ENCODE data around the gene GZMH. TPM values are rescaled to one million over a fixed set of nuclear protein-coding genes. Genes with fewer than 3 reads are reported as not detected.
A peak's percentile ranks its signal among the peaks of the same experiment; 100 is the strongest.
"Not testable (repeated sequence)": the region's sequence is repeated elsewhere in the genome, so short reads cannot be mapped to it uniquely, and the experiment has no call there.

Gene GZMH, protein sequence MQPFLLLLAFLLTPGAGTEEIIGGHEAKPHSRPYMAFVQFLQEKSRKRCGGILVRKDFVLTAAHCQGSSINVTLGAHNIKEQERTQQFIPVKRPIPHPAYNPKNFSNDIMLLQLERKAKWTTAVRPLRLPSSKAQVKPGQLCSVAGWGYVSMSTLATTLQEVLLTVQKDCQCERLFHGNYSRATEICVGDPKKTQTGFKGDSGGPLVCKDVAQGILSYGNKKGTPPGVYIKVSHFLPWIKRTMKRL
- 4.7 TPM for total RNA-seq
- long read RNA-seq, transcript GZMH-201 (5 exons, 909 nt), result major isoform, 7 of 7 reads
- long read RNA-seq, partial matches to known transcripts, result 0 of 7 reads
- long read RNA-seq, other reads (novel, unspliced or antisense), result 0 of 7 reads

DNA sequence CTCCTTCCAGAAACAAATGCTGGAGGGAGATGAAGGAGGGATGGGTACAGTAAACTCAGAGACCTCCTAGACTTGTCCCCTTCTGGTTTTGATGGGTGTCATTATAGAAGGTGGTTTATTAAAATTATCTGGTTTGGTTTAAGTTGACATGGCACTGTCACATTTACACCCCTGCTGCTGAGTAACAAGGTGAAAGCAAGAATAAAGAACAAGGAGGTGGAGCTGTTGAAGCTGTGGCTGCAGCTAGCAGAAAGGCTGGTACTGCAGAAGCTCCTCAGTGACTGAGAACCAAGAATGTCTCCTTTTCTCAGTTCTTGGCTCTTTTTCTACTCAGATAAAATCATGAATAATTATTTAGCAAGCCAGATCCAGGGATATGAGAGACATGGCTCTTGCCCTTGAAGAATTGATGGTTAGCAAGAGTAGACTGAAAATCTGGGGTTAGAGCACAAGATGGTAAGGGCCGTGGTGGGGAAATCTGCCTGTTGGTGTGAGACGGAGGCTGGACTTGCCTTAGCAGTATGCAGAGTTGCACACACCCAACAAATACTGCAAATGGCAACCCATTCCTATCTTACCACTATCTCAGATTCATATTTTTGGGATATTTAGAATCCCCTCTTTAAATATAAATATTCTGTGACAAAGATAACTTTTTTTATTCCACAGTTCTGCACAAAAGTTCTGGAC is at the start of gene GZMH:
Gene GZMH (minus strand): TSS at position 31 of the 690 bp plus-strand sequence. CDS start 72 bp downstream, outside the sequence.
- no peaks in the 10 kb centered on the region for H3K27me3 ChIP-seq
- intact Hi-C loops (cut with DNase I), result no loop called here
- H3K36me3 ChIP-seq, result no peaks in the 10 kb centered on the region
- H3K4me1 ChIP-seq, result no peaks in the 10 kb centered on the region
- no peak within 1 kb of the TSS for H3K4me3 ChIP-seq
- H3K27ac ChIP-seq, result no peak within 1 kb of the TSS
- no peak for ATAC-seq
- no peaks in the 10 kb centered on the region for H3K9me3 ChIP-seq
- DNase-seq, result no peak
- TF ChIP-seq, protein P1, sequence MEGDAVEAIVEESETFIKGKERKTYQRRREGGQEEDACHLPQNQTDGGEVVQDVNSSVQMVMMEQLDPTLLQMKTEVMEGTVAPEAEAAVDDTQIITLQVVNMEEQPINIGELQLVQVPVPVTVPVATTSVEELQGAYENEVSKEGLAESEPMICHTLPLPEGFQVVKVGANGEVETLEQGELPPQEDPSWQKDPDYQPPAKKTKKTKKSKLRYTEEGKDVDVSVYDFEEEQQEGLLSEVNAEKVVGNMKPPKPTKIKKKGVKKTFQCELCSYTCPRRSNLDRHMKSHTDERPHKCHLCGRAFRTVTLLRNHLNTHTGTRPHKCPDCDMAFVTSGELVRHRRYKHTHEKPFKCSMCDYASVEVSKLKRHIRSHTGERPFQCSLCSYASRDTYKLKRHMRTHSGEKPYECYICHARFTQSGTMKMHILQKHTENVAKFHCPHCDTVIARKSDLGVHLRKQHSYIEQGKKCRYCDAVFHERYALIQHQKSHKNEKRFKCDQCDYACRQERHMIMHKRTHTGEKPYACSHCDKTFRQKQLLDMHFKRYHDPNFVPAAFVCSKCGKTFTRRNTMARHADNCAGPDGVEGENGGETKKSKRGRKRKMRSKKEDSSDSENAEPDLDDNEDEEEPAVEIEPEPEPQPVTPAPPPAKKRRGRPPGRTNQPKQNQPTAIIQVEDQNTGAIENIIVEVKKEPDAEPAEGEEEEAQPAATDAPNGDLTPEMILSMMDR (IDR thresholded peaks at IDR 0.05), result no peak

DNA sequence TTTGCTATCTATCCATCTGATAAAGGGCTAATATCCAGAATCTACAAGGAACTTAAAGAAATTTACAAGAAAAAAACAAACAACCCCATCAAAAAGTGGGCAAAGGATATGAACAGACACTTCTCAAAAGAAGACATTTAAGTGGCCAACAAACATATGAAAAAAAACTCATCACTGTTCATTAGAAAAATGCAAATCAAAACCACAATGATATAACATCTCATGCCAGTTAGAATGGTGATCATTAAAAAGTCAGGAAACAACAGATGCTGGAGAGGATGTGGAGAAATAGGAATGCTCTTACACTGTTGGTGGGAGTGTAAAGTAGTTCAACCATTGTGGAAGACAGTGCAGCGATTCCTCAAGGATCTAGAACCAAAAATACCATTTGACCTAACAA is 38.9 kb upstream of the GZMH start:
- H3K4me3 ChIP-seq; H3K27me3 ChIP-seq; H3K27ac ChIP-seq; H3K36me3 ChIP-seq; H3K9me3 ChIP-seq; DNase-seq; ATAC-seq; H3K4me1 ChIP-seq; intact Hi-C loops (cut with DNase I): not testable (repeated sequence)

DNA sequence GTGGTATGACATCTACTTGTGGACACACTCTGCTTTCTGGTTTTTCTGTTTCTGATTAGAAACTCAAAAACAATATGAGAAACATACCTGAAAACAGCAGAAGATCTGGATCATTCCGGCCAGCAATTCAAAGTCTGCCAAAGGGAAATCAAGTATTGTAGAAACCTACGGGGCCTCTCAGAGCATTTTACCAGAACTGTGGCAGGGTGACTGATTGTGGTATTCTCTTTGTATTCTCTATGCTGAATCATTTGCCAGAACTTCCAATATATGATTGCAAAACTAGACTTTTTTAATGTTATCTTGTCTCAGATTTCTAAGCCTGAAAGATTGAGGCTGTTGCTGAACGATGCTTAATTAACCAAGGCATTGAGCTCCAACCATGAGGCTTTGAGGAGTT is 30.4 kb upstream of the GZMH start:
- no peak for DNase-seq
- H3K4me3 ChIP-seq, result no peak overlapping the region
- H3K9me3 ChIP-seq, result no peaks in the 10 kb centered on the region
- H3K36me3 ChIP-seq, result no peaks in the 10 kb centered on the region
- H3K27me3 ChIP-seq, result no peaks in the 10 kb centered on the region
- no peak overlapping the region for H3K27ac ChIP-seq
- ATAC-seq, result no peak
- TF ChIP-seq, protein P1 (IDR thresholded peaks at IDR 0.05), result no peak
- intact Hi-C loops (cut with DNase I), result no loop called here
- H3K4me1 ChIP-seq, result no peaks in the 10 kb centered on the region

DNA sequence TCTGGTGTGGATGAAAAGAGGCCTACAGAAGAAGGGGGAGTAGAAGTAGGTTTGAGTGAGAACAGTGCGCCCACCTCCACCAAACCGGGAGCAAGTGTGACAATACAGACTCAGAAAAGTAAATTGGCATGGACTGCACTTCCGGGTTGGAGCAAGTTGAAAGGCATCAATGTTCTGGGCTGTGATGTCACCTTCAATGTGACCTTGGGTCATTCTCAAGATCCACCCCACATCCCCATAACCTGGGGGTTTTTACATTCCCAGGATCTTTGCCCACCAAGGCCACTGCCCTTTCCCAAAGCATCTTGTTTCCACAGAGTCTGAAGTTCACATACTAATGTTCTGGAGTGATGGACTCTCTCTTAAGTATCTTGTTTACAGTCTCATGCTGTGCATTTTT is 29.8 kb upstream of the GZMH start:
- no peaks in the 10 kb centered on the region for H3K27me3 ChIP-seq
- TF ChIP-seq, protein P1 (IDR thresholded peaks at IDR 0.05), result no peak
- ATAC-seq (no peak), DNase-seq (no peak)
- no peaks in the 10 kb centered on the region for H3K36me3 ChIP-seq
- no peaks in the 10 kb centered on the region for H3K4me1 ChIP-seq
- no peaks in the 10 kb centered on the region for H3K9me3 ChIP-seq
- H3K27ac ChIP-seq, result no peak overlapping the region
- intact Hi-C loops (cut with DNase I), result no loop called here
- H3K4me3 ChIP-seq, result no peak overlapping the region

DNA sequence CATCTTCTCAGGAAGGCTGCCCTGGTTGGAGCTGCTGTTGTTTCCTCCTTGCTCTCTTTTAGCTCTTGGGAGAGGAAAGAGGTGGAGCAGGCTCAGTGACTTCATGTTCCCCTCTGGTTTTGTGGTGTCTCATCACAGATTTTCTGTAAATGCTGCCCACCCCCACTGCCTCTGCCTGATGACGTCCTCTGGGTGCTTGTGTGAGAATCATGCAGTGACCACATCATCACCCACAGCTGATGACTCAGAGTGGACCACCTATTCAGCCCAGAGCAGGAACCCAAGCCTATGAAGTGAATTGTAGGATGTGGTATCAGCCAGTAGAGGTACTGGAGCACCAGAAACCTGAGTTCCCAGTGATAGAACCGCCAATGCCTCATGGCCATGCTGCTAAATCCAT is 24.7 kb upstream of the GZMH start, which contains the start of gene GZMB:
Gene GZMB (minus strand): TSS at position 33 of the 400 bp plus-strand sequence. CDS start 30 bp downstream, at position 3.
- no peak for DNase-seq
- H3K36me3 ChIP-seq, result no peaks in the 10 kb centered on the region
- intact Hi-C loops (cut with DNase I), result no loop called here
- H3K4me3 ChIP-seq, result no peak within 1 kb of the TSS
- TF ChIP-seq, protein P1 (IDR thresholded peaks at IDR 0.05), result no peak
- H3K27me3 ChIP-seq, result no peaks in the 10 kb centered on the region
- no peaks in the 10 kb centered on the region for H3K9me3 ChIP-seq
- no peak within 1 kb of the TSS for H3K27ac ChIP-seq
- no peaks in the 10 kb centered on the region for H3K4me1 ChIP-seq
- peak; percentile 53 for ATAC-seq

DNA sequence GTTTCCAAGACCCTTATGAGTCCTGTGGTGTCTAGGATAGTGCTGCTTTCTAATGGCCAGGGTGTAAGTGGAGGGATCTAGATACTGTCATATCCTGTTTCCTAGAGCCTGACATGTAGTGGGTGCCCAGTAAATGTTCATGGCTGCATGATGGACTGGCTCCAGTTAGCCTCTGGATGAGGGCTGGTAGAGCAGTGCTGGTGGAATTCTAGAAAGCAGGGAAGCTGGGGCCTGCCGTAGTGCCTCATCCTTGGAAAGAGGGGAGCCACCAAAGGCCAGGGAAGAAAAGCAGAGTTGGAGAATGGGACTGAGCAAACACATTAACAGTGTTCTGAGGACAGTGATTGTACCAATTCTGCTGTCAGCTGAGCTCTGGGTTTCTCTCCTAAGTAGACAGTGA is 23.9 kb upstream of the GZMH start:
- Histone ChIP-seq H3K4me3 (no peak overlapping the region), H3K36me3 (no peaks in the 10 kb centered on the region), H3K4me1 (no peaks in the 10 kb centered on the region), H3K9me3 (no peaks in the 10 kb centered on the region), H3K27me3 (no peaks in the 10 kb centered on the region), H3K27ac (no peak overlapping the region)
- ATAC-seq (no peak), DNase-seq (no peak)
- TF ChIP-seq, protein P1 (IDR thresholded peaks at IDR 0.05), result no peak
- intact Hi-C loops (cut with DNase I), result no loop called here
